GM21447 (cell line): Measurements from ENCODE around the gene PARN.

Source experiments
- ATAC-seq: cut with Tn5 transposase; IDR thresholded peaks from one replicate; pipeline ENCODE4 v1.9.1; 2021; ENCODE audit not compliant: unreplicated experiment

The PARN gene

GRCh38 chr16:14530046-14530445, 100.0 kb downstream of the PARN start:
- ATAC-seq: no peak

GRCh38 chr16:14529010-14529669, 100.9 kb downstream of the PARN start:
- ATAC-seq: no peak

GRCh38 chr16:14528306-14528705, 101.8 kb downstream of the PARN start:
- no peak for ATAC-seq

- ATAC-seq: no peak
Measured at GRCh38 chr16:14527411-14528044, 102.5 kb downstream of the PARN start.

- ATAC-seq: no peak
Measured at GRCh38 chr16:14525596-14525995, 104.5 kb downstream of the PARN start.

- ATAC-seq: no peak
Measured at GRCh38 chr16:14524979-14525378, 105.1 kb downstream of the PARN start.

GRCh38 chr16:14523632-14524031, 106.4 kb downstream of the PARN start:
- ATAC-seq: no peak

- ATAC-seq: no peak
Measured at GRCh38 chr16:14522671-14523070, 107.4 kb downstream of the PARN start.

- ATAC-seq: no peak
Measured at GRCh38 chr16:14520753-14521152, 109.3 kb downstream of the PARN start.

GRCh38 chr16:14514967-14515366, 115.1 kb downstream of the PARN start:
- ATAC-seq: no peak

GRCh38 chr16:14513389-14514107, 116.5 kb downstream of the PARN start:
- no peak for ATAC-seq

GRCh38 chr16:14511800-14512135, 118.3 kb downstream of the PARN start:
- no peak for ATAC-seq

GRCh38 chr16:14510939-14511799, 118.9 kb downstream of the PARN start:
- ATAC-seq: no peak

- no peak for ATAC-seq
Measured at GRCh38 chr16:14510581-14510938, 119.5 kb downstream of the PARN start.

GRCh38 chr16:14509675-14510132, 120.4 kb downstream of the PARN start:
- no peak for ATAC-seq

GRCh38 chr16:14509055-14509454, 121.0 kb downstream of the PARN start:
- ATAC-seq: no peak

GRCh38 chr16:14505846-14506245, 124.2 kb downstream of the PARN start:
- ATAC-seq: no peak

GRCh38 chr16:14502932-14503741, 126.9 kb downstream of the PARN start:
- peak; percentile 70 for ATAC-seq

- no peak for ATAC-seq
Measured at GRCh38 chr16:14502256-14502875, 127.7 kb downstream of the PARN start.
